GM19372 (cell line): ENCODE data around the gene ABCC3.

ENCODE experiments used
- ATAC-seq: cut with Tn5 transposase; IDR thresholded peaks from one replicate; pipeline ENCODE4 v1.9.1; 2021; ENCODE audit warnings: mild to moderate bottlenecking, low read depth, moderate library complexity; ENCODE audit not compliant: unreplicated experiment

ABCC3 gene

GRCh38 chr17:50634224-50634914 is at the start of gene ABCC3:
ABCC3 (plus strand) TSS chr17:50634881; CDS start chr17:50634937, 56 bp downstream.
- ATAC-seq: no peak

- ATAC-seq: no peak
Measured at GRCh38 chr17:50585346-50585745, 49.3 kb upstream of the ABCC3 start.

- no peak for ATAC-seq
Measured at GRCh38 chr17:50585891-50586290, 48.8 kb upstream of the ABCC3 start.

- ATAC-seq: no peak
Measured at GRCh38 chr17:50586421-50587247, 48.0 kb upstream of the ABCC3 start.

GRCh38 chr17:50587571-50587970 is 47.1 kb upstream of the ABCC3 start:
- ATAC-seq: no peak

GRCh38 chr17:50588391-50589049 is 46.2 kb upstream of the ABCC3 start:
- ATAC-seq: no peak

- no peak for ATAC-seq
Measured at GRCh38 chr17:50589095-50589705, 45.5 kb upstream of the ABCC3 start.

- ATAC-seq: no peak
Measured at GRCh38 chr17:50590946-50591737, 43.5 kb upstream of the ABCC3 start.

GRCh38 chr17:50593321-50593720 is 41.4 kb upstream of the ABCC3 start:
- ATAC-seq: no peak

- ATAC-seq: no peak
Measured at GRCh38 chr17:50594128-50594823, 40.4 kb upstream of the ABCC3 start.

- ATAC-seq: no peak
Measured at GRCh38 chr17:50594892-50595291, 39.8 kb upstream of the ABCC3 start.

- ATAC-seq: no peak
Measured at GRCh38 chr17:50596191-50597037, 38.3 kb upstream of the ABCC3 start.

GRCh38 chr17:50598487-50598886 is 36.2 kb upstream of the ABCC3 start:
- ATAC-seq: no peak

GRCh38 chr17:50599606-50600005 is 35.1 kb upstream of the ABCC3 start:
- ATAC-seq: no peak

GRCh38 chr17:50601823-50602375 is 32.8 kb upstream of the ABCC3 start:
- no peak for ATAC-seq

- ATAC-seq: no peak
Measured at GRCh38 chr17:50602836-50603235, 31.8 kb upstream of the ABCC3 start.

GRCh38 chr17:50603340-50603739 is 31.3 kb upstream of the ABCC3 start:
- ATAC-seq: no peak

GRCh38 chr17:50604513-50604912 is 30.2 kb upstream of the ABCC3 start:
- no peak for ATAC-seq
